Measurements from ENCODE around the gene LIPK. TPM values are rescaled to one million over a fixed set of nuclear protein-coding genes. Genes with fewer than 3 reads are reported as not detected.
"Not testable (repeated sequence)": the region's sequence is repeated elsewhere in the genome, so short reads cannot be mapped to it uniquely, and the experiment has no call there.

Gene LIPK
- total and polyA plus RNA-seq, 2 experiments from 2014 or later: not detected

DNA sequence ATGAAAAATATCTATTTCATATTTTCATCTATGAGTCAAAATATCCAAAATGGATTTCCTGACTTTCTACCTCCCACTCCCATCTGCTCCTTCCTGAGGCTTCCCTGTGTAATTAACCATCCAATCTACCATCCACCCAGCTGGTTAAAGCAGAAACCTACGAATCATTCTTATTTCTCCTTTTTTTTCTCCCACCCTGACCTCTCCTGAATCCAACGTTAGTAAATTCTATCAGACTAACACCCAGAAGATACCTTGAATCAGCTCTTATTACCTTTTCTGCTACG lies 45.5 kb upstream of the LIPK start:
- Histone ChIP-seq H3K9me2 (replicated peaks; ENCODE audit: insufficient read depth) (no peaks in the 10 kb centered on the region), H3K9me3 (ENCODE audit: low read depth) (no peaks in the 10 kb centered on the region), H2AFZ (no peak overlapping the region), H3K27ac (no peak overlapping the region), H3K36me3 (replicated peaks; ENCODE audit: insufficient read depth, low read depth) (no peaks in the 10 kb centered on the region), H3K4me1 (ENCODE audit: insufficient read depth) (no peaks in the 10 kb centered on the region), H3K4me2 (no peak overlapping the region), H3K27me3 (no peaks in the 10 kb centered on the region), H4K20me1 (ENCODE audit: insufficient read depth, poor library complexity, severe bottlenecking) (no peaks in the 10 kb centered on the region), H3K79me2 (no peaks in the 10 kb centered on the region), H3K4me3 (no peak overlapping the region)
- TF ChIP-seq EZH2phosphoT487 (IDR thresholded peaks at IDR 0.05; ENCODE audit: low read depth, severe bottlenecking, unreplicated experiment): no peak
- TF ChIP-seq EZH2 (IDR thresholded peaks at IDR 0.05; ENCODE audit: borderline replicate concordance): no peak
- TF ChIP-seq, protein P1, sequence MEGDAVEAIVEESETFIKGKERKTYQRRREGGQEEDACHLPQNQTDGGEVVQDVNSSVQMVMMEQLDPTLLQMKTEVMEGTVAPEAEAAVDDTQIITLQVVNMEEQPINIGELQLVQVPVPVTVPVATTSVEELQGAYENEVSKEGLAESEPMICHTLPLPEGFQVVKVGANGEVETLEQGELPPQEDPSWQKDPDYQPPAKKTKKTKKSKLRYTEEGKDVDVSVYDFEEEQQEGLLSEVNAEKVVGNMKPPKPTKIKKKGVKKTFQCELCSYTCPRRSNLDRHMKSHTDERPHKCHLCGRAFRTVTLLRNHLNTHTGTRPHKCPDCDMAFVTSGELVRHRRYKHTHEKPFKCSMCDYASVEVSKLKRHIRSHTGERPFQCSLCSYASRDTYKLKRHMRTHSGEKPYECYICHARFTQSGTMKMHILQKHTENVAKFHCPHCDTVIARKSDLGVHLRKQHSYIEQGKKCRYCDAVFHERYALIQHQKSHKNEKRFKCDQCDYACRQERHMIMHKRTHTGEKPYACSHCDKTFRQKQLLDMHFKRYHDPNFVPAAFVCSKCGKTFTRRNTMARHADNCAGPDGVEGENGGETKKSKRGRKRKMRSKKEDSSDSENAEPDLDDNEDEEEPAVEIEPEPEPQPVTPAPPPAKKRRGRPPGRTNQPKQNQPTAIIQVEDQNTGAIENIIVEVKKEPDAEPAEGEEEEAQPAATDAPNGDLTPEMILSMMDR (IDR thresholded peaks at IDR 0.05; ENCODE audit: poor library complexity): no peak
- no peak for DNase-seq (ENCODE audit: low spot score)
- 68% methylated on average over 3 of the region's 3 CpGs for WGBS (ENCODE audit: low lambda C conversion rate, missing lambda C conversion rate)

DNA sequence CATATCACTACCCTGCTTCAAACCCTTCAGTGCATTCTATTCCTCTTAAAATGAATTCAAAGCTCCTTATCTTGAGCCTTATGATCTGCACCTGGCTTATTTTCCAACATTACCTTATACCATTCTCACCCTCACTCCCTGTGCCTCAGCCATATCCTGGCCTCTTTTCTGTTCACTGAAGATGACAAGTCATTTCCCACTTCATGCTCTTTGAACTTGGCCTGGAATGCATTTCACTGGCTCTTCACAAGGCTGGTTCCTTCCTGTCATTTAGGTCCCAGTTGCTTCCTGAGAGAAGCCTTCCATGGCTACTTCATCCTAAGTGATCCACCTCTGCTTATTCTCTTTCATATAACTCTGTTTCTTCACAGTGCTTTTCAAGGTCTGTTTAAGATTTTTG lies 45.0 kb upstream of the LIPK start:
- no peaks in the 10 kb centered on the region for H3K79me2 ChIP-seq
- no peak for DNase-seq (ENCODE audit: low spot score)
- no peak overlapping the region for H3K27ac ChIP-seq
- no peak overlapping the region for H3K4me2 ChIP-seq
- H2AFZ ChIP-seq: no peak overlapping the region
- TF ChIP-seq, protein P1 (IDR thresholded peaks at IDR 0.05; ENCODE audit: poor library complexity): no peak
- TF ChIP-seq EZH2 (IDR thresholded peaks at IDR 0.05; ENCODE audit: borderline replicate concordance) (no peak), EZH2phosphoT487 (IDR thresholded peaks at IDR 0.05; ENCODE audit: low read depth, severe bottlenecking, unreplicated experiment) (no peak)
- no peaks in the 10 kb centered on the region for H4K20me1 ChIP-seq (ENCODE audit: insufficient read depth, poor library complexity, severe bottlenecking)
- no peaks in the 10 kb centered on the region for H3K9me3 ChIP-seq (ENCODE audit: low read depth)
- no peak overlapping the region for H3K4me3 ChIP-seq
- no peaks in the 10 kb centered on the region for H3K4me1 ChIP-seq (ENCODE audit: insufficient read depth)
- H3K27me3 ChIP-seq: no peaks in the 10 kb centered on the region
- no peaks in the 10 kb centered on the region for H3K36me3 ChIP-seq (replicated peaks; ENCODE audit: insufficient read depth, low read depth)
- H3K9me2 ChIP-seq (replicated peaks; ENCODE audit: insufficient read depth): no peaks in the 10 kb centered on the region

DNA sequence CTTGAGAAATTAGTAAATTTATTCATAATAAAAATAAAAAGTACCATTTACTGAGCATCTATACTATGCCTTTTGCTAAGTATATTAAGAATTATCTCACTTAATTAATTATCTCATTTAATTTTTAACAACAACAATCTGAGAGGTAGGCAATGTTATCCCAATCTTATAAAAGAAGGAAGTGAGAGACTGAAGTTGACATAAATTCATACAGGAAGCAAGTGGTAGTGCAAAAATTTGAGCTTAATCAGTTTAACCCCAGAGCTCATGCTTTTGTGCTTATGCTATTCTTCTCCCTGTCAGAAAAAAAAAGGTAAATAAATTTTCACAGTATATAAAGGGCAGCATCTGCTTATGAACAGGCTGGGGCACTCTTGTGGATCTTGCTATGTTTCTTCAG lies 44.5 kb upstream of the LIPK start:
- no peak for TF ChIP-seq EZH2phosphoT487 (IDR thresholded peaks at IDR 0.05; ENCODE audit: low read depth, severe bottlenecking, unreplicated experiment)
- TF ChIP-seq EZH2 (IDR thresholded peaks at IDR 0.05; ENCODE audit: borderline replicate concordance): no peak
- TF ChIP-seq, protein P1 (IDR thresholded peaks at IDR 0.05; ENCODE audit: poor library complexity): no peak
- Histone ChIP-seq H3K36me3 (replicated peaks; ENCODE audit: insufficient read depth, low read depth) (no peaks in the 10 kb centered on the region), H3K79me2 (no peaks in the 10 kb centered on the region), H3K27ac (no peak overlapping the region), H2AFZ (no peak overlapping the region), H3K4me1 (ENCODE audit: insufficient read depth) (no peaks in the 10 kb centered on the region), H3K27me3 (no peaks in the 10 kb centered on the region), H3K4me2 (no peak overlapping the region), H4K20me1 (ENCODE audit: insufficient read depth, poor library complexity, severe bottlenecking) (no peaks in the 10 kb centered on the region), H3K4me3 (no peak overlapping the region), H3K9me3 (ENCODE audit: low read depth) (no peaks in the 10 kb centered on the region), H3K9me2 (replicated peaks; ENCODE audit: insufficient read depth) (no peaks in the 10 kb centered on the region)
- DNase-seq (ENCODE audit: low spot score): no peak

- not testable (repeated sequence) for H3K9me3 ChIP-seq (ENCODE audit: low read depth); H4K20me1 ChIP-seq (ENCODE audit: insufficient read depth, poor library complexity, severe bottlenecking); H3K36me3 ChIP-seq (replicated peaks; ENCODE audit: insufficient read depth, low read depth); H3K4me1 ChIP-seq (ENCODE audit: insufficient read depth); H3K27me3 ChIP-seq; H3K79me2 ChIP-seq; H3K27ac ChIP-seq; H2AFZ ChIP-seq; H3K4me3 ChIP-seq; DNase-seq (ENCODE audit: low spot score); H3K9me2 ChIP-seq (replicated peaks; ENCODE audit: insufficient read depth); H3K4me2 ChIP-seq
- WGBS (ENCODE audit: low lambda C conversion rate, missing lambda C conversion rate): 97% methylated on average over 2 of the region's 2 CpGs
These were observed 42.9 kb upstream of the LIPK start for GRCh38 chr10:88663153-88663552.
